Measurements from ENCODE around the gene ZNF132.
"Not testable (repeated sequence)": the region's sequence is repeated elsewhere in the genome, so short reads cannot be mapped to it uniquely, and the experiment has no call there.

Gene ZNF132

DNA sequence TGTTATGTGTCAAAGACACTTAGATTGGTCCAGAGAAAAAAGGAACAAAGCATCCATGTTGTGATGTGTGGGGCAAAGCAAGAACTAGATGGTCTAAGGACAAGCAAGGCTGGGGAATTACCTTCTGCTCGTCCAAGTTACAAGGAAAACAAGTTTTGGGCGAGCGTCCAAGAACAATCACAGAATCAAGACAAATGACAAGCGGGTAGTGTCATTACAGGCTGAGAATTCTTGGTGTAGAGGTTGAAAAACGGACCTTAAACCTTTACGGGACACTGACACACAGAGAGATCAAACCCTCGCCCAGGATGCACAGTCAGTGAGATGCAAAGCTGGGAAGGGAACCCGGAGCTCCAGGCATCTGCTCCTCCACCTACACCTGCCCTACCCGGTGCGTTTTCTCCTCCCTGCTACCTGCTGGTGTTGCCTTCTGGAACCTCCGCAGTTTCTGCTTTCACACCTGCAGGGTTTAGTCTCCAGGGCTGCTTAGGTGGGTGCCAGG lies 11.0 kb upstream of the ZNF132 start:
- peaks cover 22% of the 10 kb centered on the region for H3K27me3 ChIP-seq
- H4K20me1 ChIP-seq: no peaks in the 10 kb centered on the region
- peaks cover 18% of the 10 kb centered on the region for H3K4me1 ChIP-seq
- TF ChIP-seq Cebpa-rat (IDR thresholded peaks at IDR 0.05): no peak
- peak overlapping the region; percentile 91 for H3K4me3 ChIP-seq
- H3K4me2 ChIP-seq: peak overlapping the region; percentile 95
- H3K9me3 ChIP-seq: peaks cover 47% of the 10 kb centered on the region
- H3K9ac ChIP-seq: peak overlapping the region; percentile 81
- H3K36me3 ChIP-seq: peaks cover 21% of the 10 kb centered on the region; the same call in 1 of the 2 replicates
- H3K27ac ChIP-seq: no peak overlapping the region

DNA sequence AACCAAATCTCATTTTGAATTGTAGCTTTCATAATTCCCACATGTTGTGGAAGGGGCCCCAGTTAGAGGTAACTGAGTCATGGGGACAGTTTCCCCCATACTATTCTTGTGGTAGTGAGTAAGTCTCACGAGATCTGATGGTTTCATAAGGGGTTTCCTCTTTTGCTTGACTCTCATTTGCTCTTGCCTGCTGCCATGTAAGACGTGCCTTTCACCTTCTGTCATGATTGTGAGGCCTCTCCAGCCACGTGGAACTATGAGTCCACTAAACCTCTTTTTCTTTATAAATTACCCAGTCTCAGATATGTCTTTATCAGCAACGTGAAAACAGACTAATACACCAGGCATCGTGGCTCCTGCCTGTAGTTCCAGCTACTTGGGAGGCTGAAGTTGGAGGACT lies 10.0 kb upstream of the ZNF132 start:
- H3K9me3 ChIP-seq: peaks cover 47% of the 10 kb centered on the region
- H3K9ac ChIP-seq, H4K20me1 ChIP-seq, H3K27ac ChIP-seq, H3K4me3 ChIP-seq, H3K4me2 ChIP-seq: not testable (repeated sequence)
- H3K27me3 ChIP-seq: peaks cover 22% of the 10 kb centered on the region
- peaks cover 15% of the 10 kb centered on the region; the same call in 1 of the 2 replicates for H3K36me3 ChIP-seq
- H3K4me1 ChIP-seq: peaks cover 18% of the 10 kb centered on the region

GRCh38 chr19:58448860-58449259 lies 8.9 kb upstream of the ZNF132 start:
- not testable (repeated sequence) for H3K36me3 ChIP-seq, H4K20me1 ChIP-seq, H3K4me2 ChIP-seq, H3K9ac ChIP-seq, H3K27ac ChIP-seq
- Histone ChIP-seq H3K9me3 (peaks cover 52% of the 10 kb centered on the region), H3K27me3 (peaks cover 22% of the 10 kb centered on the region), H3K4me3 (peak overlapping the region; percentile 30), H3K4me1 (peaks cover 18% of the 10 kb centered on the region)

DNA sequence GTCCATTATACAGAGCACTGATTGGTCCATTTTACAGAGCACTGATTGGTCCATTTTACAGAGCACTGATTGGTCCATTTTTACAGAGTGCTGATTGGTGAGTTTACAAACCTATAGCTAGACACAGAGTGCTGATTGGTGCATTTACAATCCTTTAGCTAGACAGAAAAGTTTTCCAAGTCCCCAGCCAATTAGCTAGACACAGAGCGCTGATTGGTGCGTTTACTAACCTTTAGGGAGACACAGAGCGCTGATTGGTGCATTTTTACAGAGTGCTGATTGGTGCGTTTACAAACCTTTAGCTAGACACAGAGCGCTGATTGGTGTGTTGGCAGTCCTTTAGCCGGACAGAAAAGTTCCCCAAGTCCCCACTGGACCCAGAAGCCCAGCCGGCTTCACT lies 3.0 kb upstream of the ZNF132 start:
- H4K20me1 ChIP-seq, H3K27ac ChIP-seq, H3K27me3 ChIP-seq, H3K4me1 ChIP-seq, H3K4me3 ChIP-seq, H3K4me2 ChIP-seq, H3K9ac ChIP-seq, H3K36me3 ChIP-seq: not testable (repeated sequence)
- H3K9me3 ChIP-seq: peaks cover 74% of the 10 kb centered on the region

DNA sequence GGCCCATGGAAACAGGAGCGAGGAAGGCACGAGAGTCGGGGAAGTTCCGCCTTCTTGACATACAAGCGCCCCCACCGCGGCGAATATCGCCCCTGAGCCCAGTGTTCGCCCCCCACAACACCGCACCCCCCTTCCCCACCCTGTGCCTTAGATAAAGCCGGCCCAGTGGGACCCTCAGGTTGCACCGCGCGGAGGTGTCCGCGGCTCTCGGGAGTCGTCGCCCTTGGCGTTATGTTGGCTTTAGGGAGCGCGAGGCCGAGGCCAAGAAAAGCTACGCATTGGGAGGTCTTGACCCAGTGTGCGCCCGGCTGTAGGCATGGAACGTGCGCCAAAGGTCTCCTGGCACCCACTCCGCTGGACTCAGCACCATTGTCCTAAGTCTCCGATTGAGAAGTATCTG lies 603 bp upstream of the ZNF132 start:
- Histone ChIP-seq H3K9ac (no peak overlapping the region), H3K36me3 (no peaks in the 10 kb centered on the region), H4K20me1 (no peaks in the 10 kb centered on the region), H3K27me3 (no peaks in the 10 kb centered on the region), H3K4me2 (no peak overlapping the region), H3K27ac (no peak overlapping the region), H3K4me3 (no peak overlapping the region), H3K4me1 (no peaks in the 10 kb centered on the region), H3K9me3 (peaks cover 57% of the 10 kb centered on the region)
- no peak for TF ChIP-seq Cebpa-rat (IDR thresholded peaks at IDR 0.05)

DNA sequence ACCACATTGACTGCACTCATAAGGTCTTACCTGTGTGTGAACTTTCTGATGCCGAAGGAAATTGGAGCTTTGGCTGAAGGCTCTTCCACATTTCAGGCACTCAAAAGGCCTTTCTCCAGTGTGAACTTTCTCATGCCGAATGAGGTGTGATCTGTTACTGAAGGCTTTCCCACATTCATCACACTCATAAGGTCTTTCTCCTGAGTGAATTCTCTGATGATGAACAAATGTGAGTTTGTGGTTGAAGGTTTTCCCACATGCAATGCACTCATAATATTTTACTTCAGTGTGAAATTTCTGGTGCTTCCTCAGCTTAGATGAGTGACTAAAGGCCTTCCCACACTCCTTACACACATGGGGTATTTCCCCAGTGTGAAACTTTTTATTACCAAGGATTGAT lies 5.7 kb downstream of the ZNF132 start:
- Histone ChIP-seq H3K9me3 (peaks cover 67% of the 10 kb centered on the region), H3K27ac (no peak overlapping the region), H3K27me3 (no peaks in the 10 kb centered on the region), H4K20me1 (no peaks in the 10 kb centered on the region), H3K4me1 (no peaks in the 10 kb centered on the region), H3K4me3 (no peak overlapping the region), H3K4me2 (no peak overlapping the region), H3K9ac (no peak overlapping the region), H3K36me3 (peaks cover 38% of the 10 kb centered on the region)
- TF ChIP-seq Cebpa-rat (IDR thresholded peaks at IDR 0.05): no peak

DNA sequence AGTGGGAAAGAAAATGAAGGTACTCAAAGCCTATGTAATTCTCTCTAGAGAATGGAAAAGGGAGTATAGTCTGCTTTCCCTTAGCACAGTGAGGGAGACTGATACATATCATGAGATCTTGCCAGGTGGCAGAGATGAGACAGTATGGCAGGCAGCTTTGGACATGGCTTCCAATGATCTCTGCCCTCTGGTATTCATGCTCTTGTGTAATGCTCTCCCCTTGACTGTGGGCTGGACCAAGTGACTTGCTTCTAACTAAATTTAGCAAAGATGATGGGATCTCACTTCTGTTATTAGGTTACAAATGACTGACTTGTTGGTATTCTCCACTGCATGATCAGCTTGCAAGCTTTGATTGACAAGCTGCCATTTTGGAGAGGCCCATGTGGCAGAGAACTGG lies 10.2 kb downstream of the ZNF132 start:
- Histone ChIP-seq H3K9ac (no peak overlapping the region), H3K4me3 (no peak overlapping the region), H3K4me2 (no peak overlapping the region), H3K36me3 (peaks cover 44% of the 10 kb centered on the region), H4K20me1 (no peaks in the 10 kb centered on the region), H3K9me3 (peaks cover 66% of the 10 kb centered on the region), H3K27ac (no peak overlapping the region), H3K4me1 (no peaks in the 10 kb centered on the region), H3K27me3 (no peaks in the 10 kb centered on the region)
- TF ChIP-seq Cebpa-rat (IDR thresholded peaks at IDR 0.05): no peak

DNA sequence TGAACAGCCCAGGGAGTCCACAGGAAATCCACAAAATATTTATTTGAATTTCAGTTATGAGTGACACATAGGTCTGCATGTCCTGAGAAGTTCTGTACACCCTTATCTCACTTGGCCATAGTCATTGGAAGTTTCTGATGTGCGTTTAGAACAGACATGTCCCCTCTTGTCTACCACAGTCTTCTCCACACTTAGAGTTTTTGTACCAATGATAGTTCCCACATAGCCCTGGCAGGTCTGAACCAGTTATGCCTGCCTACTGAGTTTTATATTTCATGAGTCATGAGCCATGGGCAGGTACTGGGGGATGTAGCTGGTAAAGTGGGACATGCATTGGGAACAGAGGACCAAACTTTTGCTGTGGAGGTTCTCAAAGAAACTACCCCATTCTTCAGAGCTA lies 11.3 kb downstream of the ZNF132 start:
- Histone ChIP-seq H3K9me3 (peaks cover 55% of the 10 kb centered on the region), H3K4me2 (no peak overlapping the region), H3K36me3 (peaks cover 33% of the 10 kb centered on the region), H3K27me3 (no peaks in the 10 kb centered on the region), H3K4me1 (no peaks in the 10 kb centered on the region), H3K27ac (no peak overlapping the region), H3K9ac (no peak overlapping the region), H3K4me3 (no peak overlapping the region), H4K20me1 (no peaks in the 10 kb centered on the region)
- TF ChIP-seq Cebpa-rat (IDR thresholded peaks at IDR 0.05): no peak

DNA sequence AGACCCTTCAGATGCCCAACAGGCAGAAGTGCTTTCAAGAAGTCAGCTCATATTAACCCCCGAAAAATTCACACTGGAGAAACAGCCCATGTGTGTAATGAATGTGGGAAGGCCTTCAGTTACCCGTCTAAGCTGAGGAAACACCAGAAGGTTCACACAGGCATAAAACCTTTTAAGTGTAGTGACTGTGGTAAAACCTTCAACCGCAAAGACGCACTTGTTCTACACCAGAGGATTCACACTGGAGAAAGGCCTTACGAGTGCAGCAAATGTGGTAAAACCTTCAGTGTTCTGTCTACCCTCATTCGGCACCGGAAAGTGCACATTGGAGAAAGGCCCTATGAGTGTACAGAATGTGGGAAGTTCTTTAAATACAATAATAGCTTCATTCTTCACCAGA lies 22.9 kb downstream of the ZNF132 start:
- Histone ChIP-seq H3K4me3 (no peak overlapping the region), H3K4me2 (no peak overlapping the region), H4K20me1 (no peaks in the 10 kb centered on the region), H3K27me3 (no peaks in the 10 kb centered on the region), H3K36me3 (peaks cover 80% of the 10 kb centered on the region), H3K27ac (no peak overlapping the region), H3K9me3 (peaks cover 28% of the 10 kb centered on the region), H3K9ac (no peak overlapping the region), H3K4me1 (no peaks in the 10 kb centered on the region)
- TF ChIP-seq Cebpa-rat (IDR thresholded peaks at IDR 0.05): no peak

- Histone ChIP-seq H4K20me1 (no peaks in the 10 kb centered on the region), H3K27ac (no peak overlapping the region), H3K27me3 (no peaks in the 10 kb centered on the region), H3K4me3 (no peak overlapping the region), H3K9ac (no peak overlapping the region), H3K4me1 (no peaks in the 10 kb centered on the region), H3K36me3 (peaks cover 75% of the 10 kb centered on the region), H3K9me3 (peaks cover 28% of the 10 kb centered on the region), H3K4me2 (no peak overlapping the region)
- TF ChIP-seq Cebpa-rat (IDR thresholded peaks at IDR 0.05): no peak
These were observed 23.3 kb downstream of the ZNF132 start for GRCh38 chr19:58416604-58417003.
